Fibroblast of lung (primary cell): ENCODE measurements around the gene L3MBTL4. TPM values are rescaled to one million over a fixed set of nuclear protein-coding genes. Genes with fewer than 3 reads are reported as not detected.

Experiments used
- DNase-seq, 2 donors: peaks; one replicate each; pipeline versions ENCODE4 v3.0.0 to v3.0.0-alpha.2; 2010; ENCODE audit warnings: low read depth in 2 of 2
- H2AFZ ChIP-seq: 2 replicates; pipeline ENCODE4 v1.5.1; 2012; ENCODE audit warnings: low read length, control low read depth, inconsistent platforms
- H3K27ac ChIP-seq: 2 replicates; pipeline ENCODE4 v1.5.1; 2011; ENCODE audit warnings: low read length, control low read depth; ENCODE audit not compliant: insufficient read depth
- H3K27me3 ChIP-seq: 2 replicates; pipeline ENCODE4 v1.5.1; 2011; ENCODE audit warnings: mild to moderate bottlenecking, low read length; ENCODE audit not compliant: control insufficient read depth, insufficient read depth
- H3K36me3 ChIP-seq: 2 replicates; pipeline ENCODE4 v1.5.1; 2011; ENCODE audit warnings: low read length; ENCODE audit not compliant: control insufficient read depth, insufficient read depth
- H3K4me1 ChIP-seq: 2 replicates; pipeline ENCODE4 v1.5.1; 2011; ENCODE audit warnings: low read length; ENCODE audit not compliant: control insufficient read depth, insufficient read depth; ENCODE audit errors: extremely low read depth
- H3K4me2 ChIP-seq: 2 replicates; pipeline ENCODE4 v1.5.1; 2011; ENCODE audit warnings: low read length, control low read depth; ENCODE audit not compliant: insufficient read depth; ENCODE audit errors: extremely low read depth
- H3K4me3 ChIP-seq, 4 experiments: fragments of 200-600 bp in 1 of 4; sonication (generic) in 1 of 4; replicated peaks in 1 of 4; 2 replicates each; pipeline ENCODE4 v1.5.1; 2011 to 2016; ENCODE audit warnings: low read length in 4 of 4, low read depth in 3 of 4, mild to moderate bottlenecking in 3 of 4, control low read depth in 2 of 4, inconsistent platforms in 1 of 4, mixed read lengths in 1 of 4; ENCODE audit not compliant: insufficient read depth in 1 of 4; ENCODE audit errors: control extremely low read depth in 1 of 4
- H3K79me2 ChIP-seq: 2 replicates; pipeline ENCODE4 v1.5.1; 2012; ENCODE audit warnings: mild to moderate bottlenecking, low read length, inconsistent platforms; ENCODE audit not compliant: control insufficient read depth, insufficient read depth
- H3K9ac ChIP-seq: 2 replicates; pipeline ENCODE4 v1.5.1; 2011; ENCODE audit warnings: mild to moderate bottlenecking, low read length, control low read depth; ENCODE audit not compliant: insufficient read depth
- H3K9me3 ChIP-seq: 2 replicates; pipeline ENCODE4 v1.5.1; 2012; ENCODE audit warnings: low read depth, low read length; ENCODE audit not compliant: control insufficient read depth, insufficient read depth
- H4K20me1 ChIP-seq: 2 replicates; pipeline ENCODE4 v1.5.1; 2011; ENCODE audit warnings: low read length; ENCODE audit not compliant: control insufficient read depth, insufficient read depth; ENCODE audit errors: extremely low read depth
- CTCF ChIP-seq, 2 donors: IDR thresholded peaks in 1 of 2; conservative IDR thresholded peaks in 1 of 2; 1 replicate in 1 of 2; 2 replicates in 1 of 2; pipeline ENCODE4 v1.5.1; 2011 to 2012; ENCODE audit warnings: low read length in 2 of 2, control low read depth in 1 of 2, inconsistent platforms in 1 of 2, low read depth in 1 of 2, mild to moderate bottlenecking in 1 of 2
- EZH2 ChIP-seq: IDR thresholded peaks from 2 replicates; pipeline ENCODE4 v1.5.1; 2012; ENCODE audit warnings: low read length, control low read depth, mild to moderate bottlenecking; ENCODE audit errors: missing control alignments
- polyA plus RNA-seq, 2 donors: library from polyadenylated mRNA; depleted of rRNA in 1 of 2; stranded (reverse) in 1 of 2; unstranded in 1 of 2; fragments of >200 nt; gene quantifications; 2 replicates each; pipeline ENCODE4 v1.2.1, GENCODE V29; 2011 to 2012; ENCODE audit warnings: missing spikeins in 1 of 2
- total RNA-seq: library from RNA; depleted of rRNA; stranded (reverse); fragments of >200 nt; gene quantifications from 2 replicates; pipeline ENCODE4 v1.2.1, GENCODE V29; 2014

L3MBTL4 gene
- total and polyA plus RNA-seq, 2 donors (not counting 1 experiment from before 2014, with no cell fraction given), result 0.06 to 0.33 TPM

GRCh38 chr18:5918205-5918858 is 496.4 kb downstream of the L3MBTL4 start:
- no peaks in the 10 kb centered on the region for H4K20me1 ChIP-seq

GRCh38 chr18:5914951-5915350 is 499.8 kb downstream of the L3MBTL4 start:
- no peak overlapping the region for H3K27ac ChIP-seq
- no peak overlapping the region for H2AFZ ChIP-seq
- no peak overlapping the region for H3K9ac ChIP-seq
- no peak for TF ChIP-seq CTCF (conservative IDR thresholded peaks at IDR 0.05 in 1 of 2, IDR thresholded peaks at IDR 0.05 in 1 of 2; ENCODE audit: low read depth in 1 of 2, low read length in 2 of 2)
- TF ChIP-seq EZH2, result no peak
- H3K4me2 ChIP-seq, result no peak overlapping the region
- H3K36me3 ChIP-seq, result no peaks in the 10 kb centered on the region
- no peak for DNase-seq
- H3K9me3 ChIP-seq, result no peaks in the 10 kb centered on the region
- no peaks in the 10 kb centered on the region for H3K4me1 ChIP-seq
- no peaks in the 10 kb centered on the region for H3K79me2 ChIP-seq
- H3K4me3 ChIP-seq, result no peak overlapping the region
- H3K27me3 ChIP-seq, result no peaks in the 10 kb centered on the region
- no peaks in the 10 kb centered on the region for H4K20me1 ChIP-seq

More at GRCh38 chr18:5918205-5918858, 496.4 kb downstream of the L3MBTL4 start:
- no peaks in the 10 kb centered on the region for H3K27me3 ChIP-seq
- no peaks in the 10 kb centered on the region for H3K36me3 ChIP-seq
- H3K4me2 ChIP-seq, result no peak overlapping the region
- H2AFZ ChIP-seq, result no peak overlapping the region
- no peak for DNase-seq
- no peak overlapping the region for H3K9ac ChIP-seq
- no peaks in the 10 kb centered on the region for H3K9me3 ChIP-seq
- H3K27ac ChIP-seq, result no peak overlapping the region
- TF ChIP-seq CTCF (conservative IDR thresholded peaks at IDR 0.05 in 1 of 2, IDR thresholded peaks at IDR 0.05 in 1 of 2; ENCODE audit: low read depth in 1 of 2, low read length in 2 of 2) (no peak), EZH2 (no peak)
- H3K4me1 ChIP-seq, result no peaks in the 10 kb centered on the region
- H3K4me3 ChIP-seq, result no peak overlapping the region
- no peaks in the 10 kb centered on the region for H3K79me2 ChIP-seq

- no peaks in the 10 kb centered on the region for H3K4me1 ChIP-seq
- TF ChIP-seq EZH2 (no peak), CTCF (conservative IDR thresholded peaks at IDR 0.05 in 1 of 2, IDR thresholded peaks at IDR 0.05 in 1 of 2; ENCODE audit: low read depth in 1 of 2, low read length in 2 of 2) (no peak)
Measured at GRCh38 chr18:5914016-5914415, 500.7 kb downstream of the L3MBTL4 start.

More at GRCh38 chr18:5914016-5914415, 500.7 kb downstream of the L3MBTL4 start:
- Histone ChIP-seq H3K27me3 (no peaks in the 10 kb centered on the region), H3K79me2 (no peaks in the 10 kb centered on the region), H3K36me3 (no peaks in the 10 kb centered on the region), H4K20me1 (no peaks in the 10 kb centered on the region), H3K9ac (no peak overlapping the region), H3K27ac (no peak overlapping the region), H3K4me3 (no peak overlapping the region), H2AFZ (no peak overlapping the region), H3K4me2 (no peak overlapping the region), H3K9me3 (no peaks in the 10 kb centered on the region)
- DNase-seq, result peak in 1 of 2 donors; percentile 18
